ENCODE data around the gene CLTCL1. TPM values are rescaled to one million over a fixed set of nuclear protein-coding genes. Genes with fewer than 3 reads are reported as not detected.
"Not testable (repeated sequence)": the region's sequence is repeated elsewhere in the genome, so short reads cannot be mapped to it uniquely, and the experiment has no call there.

CLTCL1 gene
- total and polyA plus RNA-seq, 12 donors, result 13.0 to 62.8 (median 21.8) TPM

DNA sequence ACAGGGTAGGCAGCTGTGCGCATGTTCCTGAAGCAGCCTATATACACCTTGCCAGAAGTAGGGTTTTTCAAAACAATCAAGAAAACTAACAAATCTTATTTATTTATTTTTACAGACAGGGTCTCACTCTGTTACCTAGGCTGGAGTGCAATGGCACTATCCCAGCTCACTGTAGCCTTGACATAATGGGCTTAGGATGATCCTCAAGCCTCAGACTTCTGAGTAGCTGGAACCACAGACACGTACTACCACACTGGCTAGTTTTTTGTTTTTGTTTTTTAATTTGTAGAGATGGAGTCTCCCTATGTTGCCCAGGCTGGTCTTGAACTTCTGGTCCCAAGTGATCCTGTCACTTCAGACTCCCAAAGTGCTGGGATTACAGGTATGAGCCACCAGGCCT lies 25.7 kb downstream of the CLTCL1 start:
- TF ChIP-seq POLR2A (IDR thresholded peaks at IDR 0.05), result no peak
- TF ChIP-seq, protein P1, sequence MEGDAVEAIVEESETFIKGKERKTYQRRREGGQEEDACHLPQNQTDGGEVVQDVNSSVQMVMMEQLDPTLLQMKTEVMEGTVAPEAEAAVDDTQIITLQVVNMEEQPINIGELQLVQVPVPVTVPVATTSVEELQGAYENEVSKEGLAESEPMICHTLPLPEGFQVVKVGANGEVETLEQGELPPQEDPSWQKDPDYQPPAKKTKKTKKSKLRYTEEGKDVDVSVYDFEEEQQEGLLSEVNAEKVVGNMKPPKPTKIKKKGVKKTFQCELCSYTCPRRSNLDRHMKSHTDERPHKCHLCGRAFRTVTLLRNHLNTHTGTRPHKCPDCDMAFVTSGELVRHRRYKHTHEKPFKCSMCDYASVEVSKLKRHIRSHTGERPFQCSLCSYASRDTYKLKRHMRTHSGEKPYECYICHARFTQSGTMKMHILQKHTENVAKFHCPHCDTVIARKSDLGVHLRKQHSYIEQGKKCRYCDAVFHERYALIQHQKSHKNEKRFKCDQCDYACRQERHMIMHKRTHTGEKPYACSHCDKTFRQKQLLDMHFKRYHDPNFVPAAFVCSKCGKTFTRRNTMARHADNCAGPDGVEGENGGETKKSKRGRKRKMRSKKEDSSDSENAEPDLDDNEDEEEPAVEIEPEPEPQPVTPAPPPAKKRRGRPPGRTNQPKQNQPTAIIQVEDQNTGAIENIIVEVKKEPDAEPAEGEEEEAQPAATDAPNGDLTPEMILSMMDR (IDR thresholded peaks at IDR 0.05), result no peak
- Histone ChIP-seq H3K9me3 (replicated peaks in 1 of 3) (no peaks in the 10 kb centered on the region), H3K4me3 (no peak overlapping the region), H3K27ac (no peak overlapping the region), H3K27me3 (no peaks in the 10 kb centered on the region), H3K36me3 (replicated peaks in 1 of 2) (no peaks in the 10 kb centered on the region), H3K4me1 (replicated peaks in 1 of 2) (no peaks in the 10 kb centered on the region)
- intact Hi-C loops (cut with DNase I), result no loop called here
- 94 to 96% (median 94%) methylated on average over 2 of the region's 2 CpGs for WGBS, 4 donors
- no peak for DNase-seq

DNA sequence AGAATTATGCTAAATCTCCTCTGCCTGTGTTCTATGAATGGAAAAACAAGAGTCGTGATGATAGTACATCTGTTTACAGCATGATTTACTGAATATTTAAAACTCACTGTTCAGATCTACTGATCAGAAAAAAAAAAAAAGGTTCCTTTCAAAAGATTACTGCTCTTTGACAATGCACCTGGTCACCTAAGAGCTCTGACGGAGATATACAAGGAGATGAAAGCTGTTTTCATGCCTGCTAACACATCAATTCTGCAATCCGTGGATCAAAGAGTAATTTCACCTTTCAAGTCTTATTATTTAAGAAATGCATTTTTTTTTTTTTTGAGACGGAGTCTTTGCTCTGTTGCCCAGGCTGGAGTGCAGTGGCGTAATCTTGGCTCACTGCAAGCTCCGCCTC lies 30.7 kb downstream of the CLTCL1 start:
- Histone ChIP-seq H3K4me3 (no peak overlapping the region), H3K9me3 (replicated peaks in 1 of 3) (no peaks in the 10 kb centered on the region), H3K36me3 (replicated peaks in 1 of 2) (no peaks in the 10 kb centered on the region), H3K27ac (no peak overlapping the region), H3K27me3 (no peaks in the 10 kb centered on the region), H3K4me1 (replicated peaks in 1 of 2) (peaks cover 0 to 5% of the 10 kb centered on the region in 2 donors)
- 83 to 96% (median 89%) methylated on average over 6 of the region's 6 CpGs for WGBS, 4 donors
- DNase-seq, result no peak
- intact Hi-C loops (cut with DNase I), result no loop called here
- TF ChIP-seq, protein P1 (IDR thresholded peaks at IDR 0.05), result no peak
- no peak for TF ChIP-seq POLR2A (IDR thresholded peaks at IDR 0.05)

DNA sequence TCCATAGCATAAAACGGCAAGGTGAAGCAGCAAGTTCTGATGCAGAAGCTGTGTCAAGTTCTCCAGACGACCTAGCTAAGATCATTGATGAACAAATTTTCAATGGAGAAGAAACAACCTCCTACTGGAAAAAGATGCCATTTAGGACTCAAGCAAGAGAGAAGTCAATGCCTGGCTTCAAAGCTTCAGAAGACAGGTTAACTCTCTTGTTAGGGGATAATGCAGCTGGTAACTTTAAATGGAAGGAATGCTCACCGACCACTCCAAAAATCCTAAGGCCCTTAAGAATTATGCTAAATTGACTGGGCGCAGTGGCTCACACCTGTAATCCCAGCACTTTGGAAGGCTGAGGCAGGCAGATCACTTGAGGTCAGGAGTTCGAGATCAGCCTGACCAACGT lies 31.3 kb downstream of the CLTCL1 start:
- DNase-seq, result no peak
- WGBS, 4 donors, result 83 to 91% (median 87%) methylated on average over 3 to 6 of the region's 6 CpGs
- Histone ChIP-seq H3K4me1 (replicated peaks in 1 of 2) (peaks cover 0 to 5% of the 10 kb centered on the region in 2 donors), H3K9me3 (replicated peaks in 1 of 3) (no peaks in the 10 kb centered on the region), H3K36me3 (replicated peaks in 1 of 2) (no peaks in the 10 kb centered on the region), H3K27me3 (no peaks in the 10 kb centered on the region), H3K27ac (peak overlapping the region in 4 of 5 donors; percentile 54 to 80 (median 76)), H3K4me3 (no peak overlapping the region)
- intact Hi-C loops (cut with DNase I), result no loop called here
- TF ChIP-seq, protein P1 (IDR thresholded peaks at IDR 0.05), result no peak
- TF ChIP-seq POLR2A (IDR thresholded peaks at IDR 0.05), result no peak

DNA sequence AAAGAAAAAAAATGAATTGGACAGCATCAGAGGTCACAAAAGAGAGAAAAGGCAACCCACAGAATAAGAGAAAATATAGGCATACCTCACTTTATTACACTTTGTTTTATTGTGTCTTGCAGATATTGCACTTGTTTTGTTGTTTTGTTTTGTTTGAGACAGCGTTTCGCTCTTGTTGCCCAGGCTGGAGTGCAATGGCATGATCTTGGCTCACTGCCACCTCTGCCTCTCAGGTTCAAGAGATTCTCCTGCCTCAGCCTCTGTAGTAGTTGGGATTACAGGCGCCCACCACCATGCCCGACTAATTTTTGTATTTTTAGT lies 32.6 kb downstream of the CLTCL1 start:
- DNase-seq; H3K9me3 ChIP-seq (replicated peaks in 1 of 3): not testable (repeated sequence)
- peak overlapping the region in 2 of 5 donors; percentile 71 to 80 for H3K27ac ChIP-seq

DNA sequence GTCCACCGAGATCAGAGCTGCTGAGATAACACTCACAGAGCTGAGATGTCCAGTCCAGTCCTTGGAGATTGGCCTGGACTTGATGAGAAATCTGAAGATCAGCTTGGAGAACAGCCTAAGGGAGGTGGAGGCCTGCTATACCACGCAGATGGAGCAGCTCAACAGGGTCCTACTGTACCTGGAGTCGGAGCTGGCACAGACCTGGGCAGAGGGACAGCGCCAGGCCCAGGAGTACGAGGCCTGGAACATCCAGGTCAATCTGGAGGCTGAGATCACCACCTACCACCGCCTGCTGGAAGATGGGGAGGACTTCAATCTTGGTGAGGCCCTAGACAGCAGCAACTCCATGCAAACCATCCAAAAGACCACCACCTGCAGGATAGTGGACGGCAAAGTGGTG lies 33.1 kb downstream of the CLTCL1 start:
- Histone ChIP-seq H3K9me3 (replicated peaks in 1 of 3) (no peaks in the 10 kb centered on the region), H3K36me3 (replicated peaks in 1 of 2) (no peaks in the 10 kb centered on the region), H3K27ac (no peak overlapping the region), H3K4me3 (no peak overlapping the region), H3K27me3 (no peaks in the 10 kb centered on the region), H3K4me1 (replicated peaks in 1 of 2) (peaks cover 0 to 5% of the 10 kb centered on the region in 2 donors)
- intact Hi-C loops (cut with DNase I), result no loop called here
- 98 to 100% (median 99%) methylated on average over 2 to 7 of the region's 7 CpGs for WGBS, 4 donors
- no peak for DNase-seq
- no peak for TF ChIP-seq POLR2A (IDR thresholded peaks at IDR 0.05)
- TF ChIP-seq, protein P1 (IDR thresholded peaks at IDR 0.05), result no peak

More for the DNA sequence above, 32.6 kb downstream of the CLTCL1 start:
- intact Hi-C loops (cut with DNase I); H3K4me1 ChIP-seq (replicated peaks in 1 of 2); H3K27me3 ChIP-seq; H3K4me3 ChIP-seq; H3K36me3 ChIP-seq (replicated peaks in 1 of 2): not testable (repeated sequence)
- 95 to 98% (median 96%) methylated on average over 4 of the region's 4 CpGs for WGBS, 4 donors

DNA sequence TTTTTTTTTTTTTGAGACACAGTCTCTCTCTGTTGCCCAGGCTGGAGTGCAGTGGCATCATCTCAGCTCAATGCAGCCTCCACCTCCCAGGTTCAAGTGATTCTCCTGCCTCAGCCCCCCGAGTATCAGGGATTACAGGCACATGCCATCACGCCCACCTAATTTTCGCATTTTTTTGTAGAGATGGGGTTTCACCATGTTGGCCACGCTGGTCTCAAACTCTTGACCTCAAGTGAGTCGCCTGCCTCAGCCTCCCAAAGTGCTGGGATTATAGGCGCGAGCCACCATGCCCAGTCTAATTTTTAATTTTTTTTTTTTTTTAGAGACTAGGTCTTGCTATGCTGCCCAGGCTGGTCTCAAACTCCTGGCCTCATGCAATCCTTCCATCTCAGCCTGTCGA lies 35.2 kb downstream of the CLTCL1 start:
- 93 to 99% (median 96%) methylated on average over 8 of the region's 8 CpGs for WGBS, 4 donors
- H3K36me3 ChIP-seq (replicated peaks in 1 of 2); DNase-seq; H3K27me3 ChIP-seq; H3K27ac ChIP-seq; H3K9me3 ChIP-seq (replicated peaks in 1 of 3); intact Hi-C loops (cut with DNase I); H3K4me3 ChIP-seq; H3K4me1 ChIP-seq (replicated peaks in 1 of 2): not testable (repeated sequence)
